HL-60 (cell line): ENCODE data around the gene ISCU.
"Not testable (repeated sequence)": the region's sequence is repeated elsewhere in the genome, so short reads cannot be mapped to it uniquely, and the experiment has no call there.

Experiments
- GABPA ChIP-seq: IDR thresholded peaks from 2 replicates; pipeline ENCODE4 v1.6.1; 2012; ENCODE audit warnings: low read depth
- POLR2AphosphoS5 ChIP-seq: IDR thresholded peaks from 2 replicates; pipeline ENCODE4 v1.6.1; 2012; ENCODE audit warnings: low read depth
- TF ChIP-seq, protein P1 (sequence below): IDR thresholded peaks from one replicate; pipeline ENCODE4 v1.5.1; 2011; ENCODE audit warnings: low read length, control low read depth, inconsistent platforms; ENCODE audit not compliant: insufficient read depth
- TF ChIP-seq, protein P2 (sequence below): IDR thresholded peaks from 2 replicates; pipeline ENCODE4 v1.6.1; 2012; ENCODE audit warnings: low read depth; ENCODE audit not compliant: insufficient replicate concordance

DNA sequence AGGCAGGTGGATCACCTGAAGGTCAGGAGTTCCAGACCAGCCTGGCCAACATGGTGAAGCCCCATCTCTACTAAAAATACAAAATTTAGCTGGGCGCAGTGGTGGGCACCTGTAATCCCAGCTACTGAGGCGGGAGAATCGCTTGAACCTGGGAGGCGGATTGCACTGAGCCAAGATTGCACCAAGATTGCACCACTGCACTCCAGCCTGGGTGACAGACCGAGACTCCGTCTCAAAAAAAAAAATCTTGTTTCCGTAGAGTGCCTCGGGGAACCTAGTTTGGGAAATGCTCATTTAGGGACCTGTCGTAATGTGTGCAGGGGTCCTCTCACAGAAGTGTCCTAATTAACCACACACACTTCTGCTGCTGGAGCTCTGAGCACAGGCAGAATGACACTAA, 28.1 kb downstream of the ISCU start:
- TF ChIP-seq, protein P1, sequence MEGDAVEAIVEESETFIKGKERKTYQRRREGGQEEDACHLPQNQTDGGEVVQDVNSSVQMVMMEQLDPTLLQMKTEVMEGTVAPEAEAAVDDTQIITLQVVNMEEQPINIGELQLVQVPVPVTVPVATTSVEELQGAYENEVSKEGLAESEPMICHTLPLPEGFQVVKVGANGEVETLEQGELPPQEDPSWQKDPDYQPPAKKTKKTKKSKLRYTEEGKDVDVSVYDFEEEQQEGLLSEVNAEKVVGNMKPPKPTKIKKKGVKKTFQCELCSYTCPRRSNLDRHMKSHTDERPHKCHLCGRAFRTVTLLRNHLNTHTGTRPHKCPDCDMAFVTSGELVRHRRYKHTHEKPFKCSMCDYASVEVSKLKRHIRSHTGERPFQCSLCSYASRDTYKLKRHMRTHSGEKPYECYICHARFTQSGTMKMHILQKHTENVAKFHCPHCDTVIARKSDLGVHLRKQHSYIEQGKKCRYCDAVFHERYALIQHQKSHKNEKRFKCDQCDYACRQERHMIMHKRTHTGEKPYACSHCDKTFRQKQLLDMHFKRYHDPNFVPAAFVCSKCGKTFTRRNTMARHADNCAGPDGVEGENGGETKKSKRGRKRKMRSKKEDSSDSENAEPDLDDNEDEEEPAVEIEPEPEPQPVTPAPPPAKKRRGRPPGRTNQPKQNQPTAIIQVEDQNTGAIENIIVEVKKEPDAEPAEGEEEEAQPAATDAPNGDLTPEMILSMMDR = not testable (repeated sequence)
- not testable (repeated sequence) for TF ChIP-seq POLR2AphosphoS5, GABPA
- TF ChIP-seq, protein P2, sequence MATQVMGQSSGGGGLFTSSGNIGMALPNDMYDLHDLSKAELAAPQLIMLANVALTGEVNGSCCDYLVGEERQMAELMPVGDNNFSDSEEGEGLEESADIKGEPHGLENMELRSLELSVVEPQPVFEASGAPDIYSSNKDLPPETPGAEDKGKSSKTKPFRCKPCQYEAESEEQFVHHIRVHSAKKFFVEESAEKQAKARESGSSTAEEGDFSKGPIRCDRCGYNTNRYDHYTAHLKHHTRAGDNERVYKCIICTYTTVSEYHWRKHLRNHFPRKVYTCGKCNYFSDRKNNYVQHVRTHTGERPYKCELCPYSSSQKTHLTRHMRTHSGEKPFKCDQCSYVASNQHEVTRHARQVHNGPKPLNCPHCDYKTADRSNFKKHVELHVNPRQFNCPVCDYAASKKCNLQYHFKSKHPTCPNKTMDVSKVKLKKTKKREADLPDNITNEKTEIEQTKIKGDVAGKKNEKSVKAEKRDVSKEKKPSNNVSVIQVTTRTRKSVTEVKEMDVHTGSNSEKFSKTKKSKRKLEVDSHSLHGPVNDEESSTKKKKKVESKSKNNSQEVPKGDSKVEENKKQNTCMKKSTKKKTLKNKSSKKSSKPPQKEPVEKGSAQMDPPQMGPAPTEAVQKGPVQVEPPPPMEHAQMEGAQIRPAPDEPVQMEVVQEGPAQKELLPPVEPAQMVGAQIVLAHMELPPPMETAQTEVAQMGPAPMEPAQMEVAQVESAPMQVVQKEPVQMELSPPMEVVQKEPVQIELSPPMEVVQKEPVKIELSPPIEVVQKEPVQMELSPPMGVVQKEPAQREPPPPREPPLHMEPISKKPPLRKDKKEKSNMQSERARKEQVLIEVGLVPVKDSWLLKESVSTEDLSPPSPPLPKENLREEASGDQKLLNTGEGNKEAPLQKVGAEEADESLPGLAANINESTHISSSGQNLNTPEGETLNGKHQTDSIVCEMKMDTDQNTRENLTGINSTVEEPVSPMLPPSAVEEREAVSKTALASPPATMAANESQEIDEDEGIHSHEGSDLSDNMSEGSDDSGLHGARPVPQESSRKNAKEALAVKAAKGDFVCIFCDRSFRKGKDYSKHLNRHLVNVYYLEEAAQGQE = not testable (repeated sequence)
